HCT116 (cell line): ENCODE data around the gene SYNE2. TPM values are rescaled to one million over a fixed set of nuclear protein-coding genes. Genes with fewer than 3 reads are reported as not detected.

Experiments used
- ATAC-seq: fragments of 200-7000 bp; cut with Tn5 transposase; 2 replicates; pipeline ENCODE4 v1.9.1; 2020; ENCODE audit warnings: mild to moderate bottlenecking, moderate library complexity
- BruUV-seq: library from RNA; stranded (reverse); fragments of 400-500 nt; replicated peaks from 2 replicates; lab custom pipeline; 2021; lab: Mats Ljungman, UMichigan
- CTCF ChIA-PET: fragments of 300-600 bp; sonication (Branson Sonifier 250); formaldehyde crosslinking; loops from one replicate; lab custom pipeline; 2021; ENCODE audit warnings: antibody characterized with exemption; lab: Charles Lee
- POLR2A ChIA-PET: fragments of 300-600, 350-600 bp; sonication (Branson Sonifier 250); formaldehyde crosslinking; loops from one replicate; lab custom pipeline; 2021; ENCODE audit warnings: antibody characterized with exemption; lab: Charles Lee
- RAD21 ChIA-PET, 2 experiments: fragments of 300-600 bp; sonication (Branson Sonifier 250); formaldehyde crosslinking; loops; one replicate each; lab custom pipeline; 2023; ENCODE audit warnings: low total read pairs in 2 of 2; ENCODE audit not compliant: uncharacterized antibody in 2 of 2, unreplicated experiment in 2 of 2, low non-redundant PET in 1 of 2; lab: Charles Lee
- DNase-seq: peaks from one replicate; pipeline ENCODE4 v3.0.0-alpha.2; 2010; ENCODE audit warnings: low read depth, low spot score
- H2AFZ ChIP-seq: fragments of 200-600 bp; shearing (Covaris generic), sonication (generic); 2 replicates; pipeline ENCODE4 v1.6.1; 2017; ENCODE audit warnings: low read depth, mixed run types, mixed read lengths, antibody characterized with exemption, low read length; ENCODE audit not compliant: poor library complexity, severe bottlenecking
- H3K27ac ChIP-seq: 2 replicates; pipeline ENCODE4 v1.5.1; 2012; ENCODE audit warnings: low read depth, low read length
- H3K27me3 ChIP-seq: fragments of 200-600 bp; sonication (generic); 2 replicates; pipeline ENCODE4 v1.6.1; 2016; ENCODE audit warnings: mixed run types, low read length, mixed read lengths; ENCODE audit not compliant: insufficient read depth
- H3K36me3 ChIP-seq, 2 experiments: fragments of 200-500 bp in 1 of 2; fragments of 200-600 bp in 1 of 2; sonication (Bioruptor generic) in 1 of 2; sonication (generic) in 1 of 2; 2 replicates each; pipeline versions ENCODE4 v1.5.1 to v1.6.1; 2014 to 2016; ENCODE audit warnings: low read length in 2 of 2, inconsistent platforms in 1 of 2, mixed read lengths in 1 of 2, mixed run types in 1 of 2; ENCODE audit not compliant: insufficient read depth in 2 of 2, control insufficient read depth in 1 of 2
- H3K4me1 ChIP-seq, 2 experiments: fragments of 200-600 bp in 1 of 2; sonication (generic) in 1 of 2; 2 replicates each; pipeline versions ENCODE4 v1.5.1 to v1.6.1; 2012 to 2017; ENCODE audit warnings: low read length in 2 of 2, inconsistent platforms in 1 of 2, mild to moderate bottlenecking in 1 of 2, mixed read lengths in 1 of 2, mixed run types in 1 of 2, moderate library complexity in 1 of 2; ENCODE audit not compliant: insufficient read depth in 2 of 2, control insufficient read depth in 1 of 2
- H3K4me2 ChIP-seq: fragments of 200-600 bp; sonication (generic); 2 replicates; pipeline ENCODE4 v1.6.1; 2017; ENCODE audit warnings: mixed run types, low read length, mixed read lengths
- H3K4me3 ChIP-seq, 2 experiments: fragments of 200-600 bp in 1 of 2; sonication (generic) in 1 of 2; replicated peaks in 1 of 2; 2 replicates each; pipeline ENCODE4 v1.5.1; 2011 to 2016; ENCODE audit warnings: low read length in 2 of 2, control low read depth in 1 of 2, low read depth in 1 of 2, mild to moderate bottlenecking in 1 of 2, mixed read lengths in 1 of 2, mixed run types in 1 of 2
- H3K79me2 ChIP-seq: fragments of 200-600 bp; sonication (generic); 2 replicates; pipeline ENCODE4 v1.6.1; 2017; ENCODE audit warnings: mild to moderate bottlenecking, mixed run types, low read length, moderate library complexity, mixed read lengths; ENCODE audit not compliant: insufficient read depth
- H3K9ac ChIP-seq: fragments of 200-600 bp; sonication (generic); 2 replicates; pipeline ENCODE4 v1.6.1; 2016; ENCODE audit warnings: low read length, mixed read lengths
- H3K9me2 ChIP-seq: fragments of 200-600 bp; sonication (generic), shearing (Covaris generic); 2 replicates; pipeline ENCODE4 v1.6.1; 2017; ENCODE audit warnings: mixed run types, mild to moderate bottlenecking, moderate library complexity; ENCODE audit not compliant: insufficient read depth
- H3K9me3 ChIP-seq, 2 experiments: fragments of 200-500 bp in 1 of 2; fragments of 200-600 bp in 1 of 2; sonication (Bioruptor generic) in 1 of 2; sonication (generic) in 1 of 2; 2 replicates each; pipeline ENCODE4 v1.6.1; 2014 to 2017; ENCODE audit warnings: low read length in 2 of 2, mixed read lengths in 2 of 2, inconsistent platforms in 1 of 2, low read depth in 1 of 2, mild to moderate bottlenecking in 1 of 2, mixed run types in 1 of 2, moderate library complexity in 1 of 2; ENCODE audit not compliant: control insufficient read depth in 1 of 2, insufficient read depth in 1 of 2
- H4K20me1 ChIP-seq: fragments of 200-600 bp; sonication (generic), shearing (Covaris generic); 2 replicates; pipeline ENCODE4 v1.6.1; 2017; ENCODE audit warnings: mixed run types, mild to moderate bottlenecking, moderate library complexity; ENCODE audit not compliant: insufficient read depth
- ATF3 ChIP-seq: IDR thresholded peaks from 2 replicates; pipeline ENCODE4 v1.6.1; 2012
- CTCF ChIP-seq, 3 experiments: fragments of 200-600 bp in 1 of 3; sonication (generic) in 1 of 3; IDR thresholded peaks in 2 of 3; conservative IDR thresholded peaks in 1 of 3; 2 replicates each; pipeline ENCODE4 v1.5.1; 2012 to 2017; ENCODE audit warnings: low read depth in 2 of 3, low read length in 2 of 3, antibody characterized with exemption in 1 of 3, borderline replicate concordance in 1 of 3, control low read depth in 1 of 3, mild to moderate bottlenecking in 1 of 3, mixed read lengths in 1 of 3, mixed run types in 1 of 3, moderate library complexity in 1 of 3; ENCODE audit not compliant: insufficient read depth in 1 of 3
- FOSL1 ChIP-seq: IDR thresholded peaks from 2 replicates; pipeline ENCODE4 v1.6.1; 2012; ENCODE audit warnings: low read depth
- JUND ChIP-seq: IDR thresholded peaks from 2 replicates; pipeline ENCODE4 v1.6.1; 2012
- POLR2A ChIP-seq: IDR thresholded peaks from 2 replicates; pipeline ENCODE4 v1.7.0; 2011; ENCODE audit warnings: borderline replicate concordance; ENCODE audit not compliant: insufficient read depth, insufficient read length; ENCODE audit errors: extremely low read depth
- POLR2AphosphoS5 ChIP-seq: IDR thresholded peaks from 2 replicates; pipeline ENCODE4 v1.6.1; 2011; ENCODE audit warnings: mild to moderate bottlenecking, low read depth, low read length, moderate library complexity
- RAD21 ChIP-seq: IDR thresholded peaks from 2 replicates; pipeline ENCODE4 v1.6.1; 2012; ENCODE audit warnings: low read depth, mild to moderate bottlenecking
- SP1 ChIP-seq: IDR thresholded peaks from 2 replicates; pipeline ENCODE4 v1.6.1; 2012; ENCODE audit warnings: low read depth
- ZFX ChIP-seq: fragments of 450-650 bp; IDR thresholded peaks from 2 replicates; pipeline ENCODE4 v1.6.1; 2017
- ZNF274 ChIP-seq: fragments of 200-500 bp; sonication (Bioruptor generic); IDR thresholded peaks from 2 replicates; pipeline ENCODE4 v1.6.1; 2014; ENCODE audit warnings: mild to moderate bottlenecking, low read depth, low read length, inconsistent platforms
- intact Hi-C: fragments of 100-400 bp; cut with micrococcal nuclease; formaldehyde crosslinking; loops from 2 replicates; pipeline ENCODE4 v1.10.0; 2022
- total RNA-seq: library from RNA; stranded (reverse); gene quantifications from one replicate; pipeline ENCODE4 v1.2.1, GENCODE V29; 2021; ENCODE audit not compliant: unreplicated experiment

The SYNE2 gene
- total RNA-seq, 1 experiment from 2014 or later = 28.8 TPM

GRCh38 chr14:64059454-64060198 is 206.8 kb downstream of the SYNE2 start:
- no peak for TF ChIP-seq ZNF274
- no peak for TF ChIP-seq JUND
- no peak for TF ChIP-seq POLR2A
- TF ChIP-seq CTCF (IDR thresholded peaks at IDR 0.05 in 2 of 3, conservative IDR thresholded peaks at IDR 0.05 in 1 of 3; ENCODE audit: borderline replicate concordance in 1 of 3, insufficient read depth in 1 of 3, low read depth in 2 of 3, low read length in 2 of 3) = no peak
- no peak for TF ChIP-seq FOSL1
- no peak for TF ChIP-seq RAD21
- Histone ChIP-seq H2AFZ (no peak overlapping the region), H3K9me2 (no peaks in the 10 kb centered on the region), H3K36me3 (no peaks in the 10 kb centered on the region), H3K27ac (no peak overlapping the region), H3K4me2 (no peak overlapping the region), H3K4me1 (peaks cover 18% of the 10 kb centered on the region in 2 experiments), H3K9ac (no peak overlapping the region), H3K79me2 (no peaks in the 10 kb centered on the region), H4K20me1 (no peaks in the 10 kb centered on the region), H3K9me3 (no peaks in the 10 kb centered on the region), H3K4me3 (no peak overlapping the region), H3K27me3 (no peaks in the 10 kb centered on the region)
- ChIA-PET RAD21 (no interaction called here), POLR2A (no interaction called here), CTCF (interaction anchor here (1.1 to 1.3 kb wide), 2 partner anchors 10 to 236 kb away, joined by 3 read pairs; no protein-coding TSS in a partner anchor)
- intact Hi-C loops = no loop called here
- no peak for ATAC-seq
- DNase-seq = no peak
- no TSS peak for BruUV-seq

- no peak overlapping the region for H3K4me3 ChIP-seq
- ChIA-PET POLR2A (no interaction called here), RAD21 (no interaction called here), CTCF (interaction anchor here (1.1 to 1.3 kb wide), 2 partner anchors 10 to 235 kb away, joined by 3 read pairs; no protein-coding TSS in a partner anchor)
- H3K27me3 ChIP-seq = no peaks in the 10 kb centered on the region
- TF ChIP-seq POLR2A (no peak), SP1 (no peak), ZFX (no peak), POLR2AphosphoS5 (no peak), ATF3 (no peak)
- no peaks in the 10 kb centered on the region for H3K9me3 ChIP-seq
- intact Hi-C loops = no loop called here
- H3K79me2 ChIP-seq = no peaks in the 10 kb centered on the region
- H4K20me1 ChIP-seq = no peaks in the 10 kb centered on the region
- no peak overlapping the region for H3K27ac ChIP-seq
- no peak overlapping the region for H3K4me2 ChIP-seq
- H3K9me2 ChIP-seq = no peaks in the 10 kb centered on the region
- H3K4me1 ChIP-seq = peaks cover 18% of the 10 kb centered on the region in 2 experiments
- DNase-seq (no peak), ATAC-seq (peak; percentile 18; the same call in 1 of the 2 replicates)
- H2AFZ ChIP-seq = no peak overlapping the region
- no peak overlapping the region for H3K9ac ChIP-seq
- no TSS peak for BruUV-seq
- H3K36me3 ChIP-seq = no peaks in the 10 kb centered on the region
Observed at GRCh38 chr14:64060199-64060545, 207.4 kb downstream of the SYNE2 start.
